Lower leg skin (tissue), 3 donors: ENCODE results near the gene SORCS2.

ENCODE experiments used
- POLR2A ChIP-seq, 2 donors: fragments of 450-650 bp; IDR thresholded peaks; one replicate each; pipeline ENCODE4 v1.6.1; 2016 to 2017; ENCODE audit warnings: antibody characterized with exemption in 2 of 2, mild to moderate bottlenecking in 1 of 2, moderate library complexity in 1 of 2
- TF ChIP-seq, protein P1 (sequence below), 3 donors: fragments of 450-650 bp; IDR thresholded peaks; one replicate each; pipeline ENCODE4 v1.5.1; 2016; ENCODE audit warnings: antibody characterized with exemption in 3 of 3, mild to moderate bottlenecking in 3 of 3, moderate library complexity in 2 of 3

DNA sequence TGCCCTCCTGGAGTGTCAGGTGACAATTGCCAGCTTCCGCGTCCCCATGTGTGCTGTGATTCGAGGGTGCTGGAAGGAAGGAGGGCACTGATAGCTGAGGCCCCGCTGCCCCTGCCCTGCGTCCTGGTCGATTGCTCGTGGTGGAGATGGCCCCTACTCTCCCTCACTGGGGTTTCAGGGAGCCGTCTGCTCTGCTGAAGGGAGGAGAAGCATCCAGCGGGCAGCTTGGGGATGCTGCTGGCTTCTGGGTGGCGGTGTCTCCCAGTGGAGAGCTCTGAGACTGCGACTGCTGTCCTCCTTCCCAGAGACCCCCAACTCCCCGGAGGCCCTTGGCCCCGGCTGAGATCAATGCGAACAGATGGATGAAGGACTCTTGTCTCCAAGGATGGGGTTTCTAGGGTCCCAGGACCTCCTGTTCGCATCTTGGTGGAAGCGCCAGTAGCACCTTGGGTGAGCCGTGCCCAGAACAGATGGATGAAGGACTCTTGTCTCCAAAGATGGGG is 143.8 kb downstream of the SORCS2 start:
- TF ChIP-seq, protein P1, sequence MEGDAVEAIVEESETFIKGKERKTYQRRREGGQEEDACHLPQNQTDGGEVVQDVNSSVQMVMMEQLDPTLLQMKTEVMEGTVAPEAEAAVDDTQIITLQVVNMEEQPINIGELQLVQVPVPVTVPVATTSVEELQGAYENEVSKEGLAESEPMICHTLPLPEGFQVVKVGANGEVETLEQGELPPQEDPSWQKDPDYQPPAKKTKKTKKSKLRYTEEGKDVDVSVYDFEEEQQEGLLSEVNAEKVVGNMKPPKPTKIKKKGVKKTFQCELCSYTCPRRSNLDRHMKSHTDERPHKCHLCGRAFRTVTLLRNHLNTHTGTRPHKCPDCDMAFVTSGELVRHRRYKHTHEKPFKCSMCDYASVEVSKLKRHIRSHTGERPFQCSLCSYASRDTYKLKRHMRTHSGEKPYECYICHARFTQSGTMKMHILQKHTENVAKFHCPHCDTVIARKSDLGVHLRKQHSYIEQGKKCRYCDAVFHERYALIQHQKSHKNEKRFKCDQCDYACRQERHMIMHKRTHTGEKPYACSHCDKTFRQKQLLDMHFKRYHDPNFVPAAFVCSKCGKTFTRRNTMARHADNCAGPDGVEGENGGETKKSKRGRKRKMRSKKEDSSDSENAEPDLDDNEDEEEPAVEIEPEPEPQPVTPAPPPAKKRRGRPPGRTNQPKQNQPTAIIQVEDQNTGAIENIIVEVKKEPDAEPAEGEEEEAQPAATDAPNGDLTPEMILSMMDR (IDR thresholded peaks at IDR 0.05), result no peak
- TF ChIP-seq POLR2A (IDR thresholded peaks at IDR 0.05), result no peak
